WI38 (cell line): ENCODE measurements around the gene CFAP43.

Experiments
- H3K4me3 ChIP-seq: 2 replicates; pipeline ENCODE4 v1.5.1; 2011; ENCODE audit warnings: low read depth, mild to moderate bottlenecking, control low read depth, low read length
- TF ChIP-seq, protein P1 (sequence below): IDR thresholded peaks from 2 replicates; pipeline ENCODE4 v1.5.1; 2012; ENCODE audit warnings: low read depth, mild to moderate bottlenecking, control low read depth, low read length

The CFAP43 gene

DNA sequence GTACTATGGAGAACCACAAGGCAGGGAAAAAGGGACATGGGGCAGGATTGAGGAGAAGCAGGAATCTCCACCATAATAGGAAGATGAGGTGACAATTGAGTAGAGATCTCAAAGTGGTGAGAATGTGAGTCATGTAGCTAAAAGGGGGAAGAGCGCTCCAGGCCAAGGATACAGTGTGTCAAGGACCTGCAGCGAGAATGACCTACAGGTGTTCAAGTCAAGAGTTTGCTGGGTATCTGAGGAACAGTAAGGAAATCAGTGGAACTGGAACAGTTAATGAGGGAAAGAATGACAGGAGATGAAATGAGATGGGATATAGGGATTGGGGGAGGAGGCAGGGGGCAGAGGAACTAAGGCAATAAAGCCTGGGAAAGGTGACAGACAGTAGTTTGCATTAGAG lies 76.6 kb downstream of the CFAP43 start:
- TF ChIP-seq, protein P1, sequence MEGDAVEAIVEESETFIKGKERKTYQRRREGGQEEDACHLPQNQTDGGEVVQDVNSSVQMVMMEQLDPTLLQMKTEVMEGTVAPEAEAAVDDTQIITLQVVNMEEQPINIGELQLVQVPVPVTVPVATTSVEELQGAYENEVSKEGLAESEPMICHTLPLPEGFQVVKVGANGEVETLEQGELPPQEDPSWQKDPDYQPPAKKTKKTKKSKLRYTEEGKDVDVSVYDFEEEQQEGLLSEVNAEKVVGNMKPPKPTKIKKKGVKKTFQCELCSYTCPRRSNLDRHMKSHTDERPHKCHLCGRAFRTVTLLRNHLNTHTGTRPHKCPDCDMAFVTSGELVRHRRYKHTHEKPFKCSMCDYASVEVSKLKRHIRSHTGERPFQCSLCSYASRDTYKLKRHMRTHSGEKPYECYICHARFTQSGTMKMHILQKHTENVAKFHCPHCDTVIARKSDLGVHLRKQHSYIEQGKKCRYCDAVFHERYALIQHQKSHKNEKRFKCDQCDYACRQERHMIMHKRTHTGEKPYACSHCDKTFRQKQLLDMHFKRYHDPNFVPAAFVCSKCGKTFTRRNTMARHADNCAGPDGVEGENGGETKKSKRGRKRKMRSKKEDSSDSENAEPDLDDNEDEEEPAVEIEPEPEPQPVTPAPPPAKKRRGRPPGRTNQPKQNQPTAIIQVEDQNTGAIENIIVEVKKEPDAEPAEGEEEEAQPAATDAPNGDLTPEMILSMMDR: no peak
- no peak overlapping the region for H3K4me3 ChIP-seq

DNA sequence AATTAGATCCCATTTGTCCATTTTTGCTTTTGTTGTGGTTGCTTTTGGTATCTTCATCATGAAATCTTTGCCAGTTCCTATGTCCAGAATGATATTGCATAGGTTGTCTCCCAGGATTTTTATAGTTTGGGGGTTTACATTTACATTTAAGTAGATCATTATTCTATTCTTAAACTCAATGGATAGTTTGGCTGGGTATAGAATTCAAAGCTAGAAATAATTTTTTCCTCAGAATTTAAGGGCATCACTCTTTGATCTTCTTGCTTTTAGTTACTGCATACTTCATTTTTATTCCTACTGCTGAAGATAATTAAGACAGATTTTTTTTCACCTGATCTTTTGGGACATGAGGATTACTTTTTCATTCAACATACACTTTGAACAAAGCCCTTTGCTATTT lies 80.4 kb downstream of the CFAP43 start:
- H3K4me3 ChIP-seq: no peak overlapping the region
- TF ChIP-seq, protein P1: no peak

DNA sequence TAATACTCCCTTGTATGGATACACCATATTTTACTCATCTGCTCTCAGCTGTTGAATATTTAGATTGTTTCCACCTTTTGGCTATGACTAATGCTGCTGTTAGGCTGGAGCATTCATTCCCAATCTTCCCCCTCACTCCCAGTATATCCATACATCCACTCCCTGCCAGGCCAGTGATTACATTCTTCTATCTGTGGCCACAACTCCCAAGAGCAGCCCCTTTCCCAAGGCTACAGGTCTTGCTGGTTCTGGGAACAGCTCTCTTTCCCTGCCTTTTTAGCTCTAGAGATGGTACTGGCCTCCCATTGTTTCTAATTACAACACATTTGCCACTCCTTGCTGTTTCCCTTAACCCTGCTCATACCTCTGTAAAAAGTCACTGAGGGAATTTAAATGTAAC lies 82.0 kb downstream of the CFAP43 start:
- TF ChIP-seq, protein P1: no peak
- H3K4me3 ChIP-seq: no peak overlapping the region

DNA sequence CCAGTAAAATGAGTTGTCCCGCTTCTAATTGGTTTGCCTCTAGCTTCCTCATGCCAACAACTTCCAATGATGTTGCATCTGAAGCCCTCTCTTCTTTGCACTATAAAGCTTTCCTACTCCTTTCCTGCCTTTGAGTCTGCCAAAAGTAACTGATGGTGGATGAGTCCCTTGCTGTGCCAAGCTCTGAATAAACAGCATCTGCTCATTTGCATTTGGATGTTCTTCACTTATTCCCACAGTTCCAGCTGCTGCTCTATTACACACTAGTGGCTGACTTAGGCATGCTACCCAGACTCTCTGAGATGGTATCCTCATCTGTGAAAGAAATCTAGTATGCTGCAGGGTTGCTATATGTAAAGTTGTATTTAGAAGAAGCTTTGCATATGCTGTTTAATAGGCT lies 85.3 kb downstream of the CFAP43 start:
- TF ChIP-seq, protein P1: no peak
- no peak overlapping the region for H3K4me3 ChIP-seq

DNA sequence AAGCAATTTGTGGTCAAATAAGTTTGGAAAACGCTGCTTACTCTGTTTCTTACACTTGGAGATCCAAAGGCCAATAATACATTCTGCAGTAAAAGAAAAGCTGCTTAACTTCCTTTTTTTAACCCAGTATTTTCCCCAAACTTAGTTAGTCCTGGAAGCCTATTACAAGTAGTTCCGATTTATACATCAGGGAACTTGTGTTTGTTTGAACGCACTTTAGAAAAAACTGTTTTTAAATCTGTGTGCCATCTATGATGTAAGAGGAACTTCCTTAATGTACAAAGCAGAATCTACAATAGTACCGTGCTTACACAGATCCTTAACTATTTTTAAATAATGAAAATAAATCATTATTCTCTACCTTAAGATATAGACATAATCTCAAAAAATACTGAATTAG lies 87.2 kb downstream of the CFAP43 start:
- TF ChIP-seq, protein P1: no peak
- no peak overlapping the region for H3K4me3 ChIP-seq

DNA sequence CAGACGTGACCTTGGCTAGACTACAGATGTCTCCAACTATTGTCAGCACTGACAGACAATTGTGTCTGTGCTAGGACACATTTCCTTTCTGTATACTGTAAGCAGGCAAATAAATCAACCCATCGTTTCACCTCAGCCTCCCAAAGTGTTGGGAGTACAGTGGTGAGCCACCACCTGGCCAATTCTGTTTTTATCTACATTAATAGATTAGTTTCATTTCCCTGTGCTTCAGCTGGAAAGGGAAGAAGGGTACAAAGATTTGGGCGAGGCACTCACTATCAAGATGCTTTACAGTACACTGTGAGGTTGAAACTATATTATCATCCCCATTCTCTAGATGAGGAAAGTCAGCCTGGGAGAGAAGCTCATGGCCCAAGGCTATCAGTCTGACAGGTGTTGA lies 88.3 kb downstream of the CFAP43 start:
- H3K4me3 ChIP-seq: no peak overlapping the region
- TF ChIP-seq, protein P1: no peak

DNA sequence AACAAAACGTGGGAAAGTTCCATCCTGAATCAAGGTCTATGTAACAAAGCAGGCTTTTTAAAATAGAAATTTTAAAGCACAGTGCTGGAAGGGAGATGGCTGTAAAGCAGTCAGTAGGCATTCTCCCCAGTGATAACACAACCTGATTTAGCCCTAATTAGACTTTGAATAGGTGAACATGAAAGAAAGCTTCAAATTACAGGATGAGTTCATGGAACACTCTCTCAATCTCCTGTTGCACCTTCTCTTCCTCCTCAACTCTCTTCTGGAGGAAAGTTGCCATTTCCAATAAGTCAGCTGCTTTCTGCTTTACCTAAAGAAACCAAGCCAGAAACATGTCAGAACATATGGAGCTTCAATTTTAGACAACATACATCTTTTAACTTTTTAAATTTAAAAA lies 90.1 kb downstream of the CFAP43 start:
- no peak overlapping the region for H3K4me3 ChIP-seq
- TF ChIP-seq, protein P1: no peak
